Panc1 (cell line): Measurements from ENCODE around the gene KPNB1. TPM values are rescaled to one million over a fixed set of nuclear protein-coding genes. Genes with fewer than 3 reads are reported as not detected.

ENCODE experiments used
- ATAC-seq: fragments of 200-7000 bp; cut with Tn5 transposase; 2 replicates; pipeline ENCODE4 v1.9.1; 2020; ENCODE audit warnings: mild to moderate bottlenecking, moderate library complexity
- Bru-seq: library from RNA; stranded (reverse); fragments of 400-500 nt; gene quantifications from one replicate; lab custom pipeline; 2021; lab: Mats Ljungman, UMichigan
- BruChase-seq, 2 experiments: library from RNA; stranded (reverse); fragments of 400-500 nt; gene quantifications; one replicate each; lab custom pipeline; 2021; lab: Mats Ljungman, UMichigan
- BruUV-seq: library from RNA; stranded (reverse); fragments of 400-500 nt; replicated peaks from 2 replicates; lab custom pipeline; 2021; lab: Mats Ljungman, UMichigan
- CTCF ChIA-PET: fragments of 300-600 bp; sonication (Branson Sonifier 250); formaldehyde crosslinking; loops from one replicate; lab custom pipeline; 2022; ENCODE audit warnings: antibody characterized with exemption; lab: Charles Lee
- POLR2A ChIA-PET: fragments of 300-600 bp; sonication (Branson Sonifier 250); formaldehyde crosslinking; loops from one replicate; lab custom pipeline; 2022; ENCODE audit warnings: antibody characterized with exemption; lab: Charles Lee
- DNase-seq: peaks from one replicate; pipeline ENCODE4 v3.0.0-alpha.2; 2010; ENCODE audit warnings: low read depth, low spot score
- H3K27ac ChIP-seq: 2 replicates; pipeline ENCODE4 v1.5.1; 2011; ENCODE audit warnings: mild to moderate bottlenecking, low read length, inconsistent platforms
- H3K27me3 ChIP-seq: fragments of 200-500 bp; sonication (Bioruptor generic); 2 replicates; pipeline ENCODE4 v1.6.0; 2014; ENCODE audit warnings: low read length, inconsistent platforms; ENCODE audit not compliant: control insufficient read depth, insufficient read depth
- H3K36me3 ChIP-seq: fragments of 200-500 bp; sonication (Bioruptor generic); 2 replicates; pipeline ENCODE4 v1.5.1; 2014; ENCODE audit warnings: inconsistent platforms, mild to moderate bottlenecking, low read length, moderate library complexity; ENCODE audit not compliant: control insufficient read depth, insufficient read depth
- H3K4me1 ChIP-seq: 2 replicates; pipeline ENCODE4 v1.5.1; 2011; ENCODE audit warnings: inconsistent platforms, mild to moderate bottlenecking, low read length, moderate library complexity; ENCODE audit not compliant: control insufficient read depth, insufficient read depth
- H3K4me3 ChIP-seq, 2 experiments: 2 replicates each; pipeline ENCODE4 v1.5.1; 2011 to 2012; ENCODE audit warnings: low read depth in 2 of 2, low read length in 2 of 2, mild to moderate bottlenecking in 2 of 2, inconsistent platforms in 1 of 2, moderate library complexity in 1 of 2
- H3K9me3 ChIP-seq: fragments of 200-500 bp; sonication (Bioruptor generic); 2 replicates; pipeline ENCODE4 v1.5.1; 2014; ENCODE audit warnings: low read depth, mild to moderate bottlenecking, inconsistent platforms, low read length, moderate library complexity; ENCODE audit not compliant: control insufficient read depth, insufficient read depth
- POLR2AphosphoS5 ChIP-seq: IDR thresholded peaks from 2 replicates; pipeline ENCODE4 v1.6.1; 2012; ENCODE audit warnings: mild to moderate bottlenecking, low read depth, low read length, moderate library complexity
- REST ChIP-seq, 2 experiments: IDR thresholded peaks; 2 replicates each; pipeline ENCODE4 v1.6.1; 2011 to 2012; ENCODE audit warnings: low read depth in 2 of 2, control low read depth in 1 of 2, low read length in 1 of 2, mild to moderate bottlenecking in 1 of 2, moderate library complexity in 1 of 2; ENCODE audit not compliant: insufficient read depth in 1 of 2
- SIN3A ChIP-seq: IDR thresholded peaks from 2 replicates; pipeline ENCODE4 v1.6.1; 2012; ENCODE audit warnings: low read depth, mild to moderate bottlenecking, low read length, moderate library complexity, borderline replicate concordance; ENCODE audit not compliant: insufficient read depth
- TCF7L2 ChIP-seq: IDR thresholded peaks from 2 replicates; pipeline ENCODE4 v1.6.1; 2011; ENCODE audit warnings: mild to moderate bottlenecking, low read depth, low read length, inconsistent platforms
- in situ Hi-C: cut with HindIII; loops from 2 replicates; pipeline ENCODE4 v1.10.0; 2016; ENCODE audit warnings: low sequenced_read_pairs, low pct_unique_long_range_greater_than_20kb
- intact Hi-C: fragments of 100-400 bp; cut with micrococcal nuclease; formaldehyde crosslinking; loops from one replicate; pipeline ENCODE4 v1.10.0; 2022; ENCODE audit not compliant: unreplicated experiment
- long read RNA-seq: library from polyadenylated mRNA; unstranded; transcript quantifications from one replicate; pipeline ENCODE4 v2.0.0, GENCODE V29; 2021; ENCODE audit not compliant: unreplicated experiment
- polyA plus RNA-seq: library from polyadenylated mRNA; unstranded; fragments of >200 nt; gene quantifications from one replicate; pipeline ENCODE4 v1.2.1, GENCODE V29; 2012; ENCODE audit warnings: missing spikeins; ENCODE audit not compliant: insufficient read length
- total RNA-seq: library from RNA; stranded (reverse); gene quantifications from one replicate; pipeline ENCODE4 v1.2.1, GENCODE V29; 2021; ENCODE audit not compliant: unreplicated experiment
- TF ChIP-seq, protein P1 (sequence below): fragments of 450-650 bp; IDR thresholded peaks from 2 replicates; pipeline ENCODE4 v1.5.1; 2017; ENCODE audit warnings: mild to moderate bottlenecking

KPNB1 gene
- total RNA-seq (666 TPM), Bru-seq, nascent RNA (percentile 99 among the genes with signal in this experiment), BruChase-seq, experiment 1, labeled RNA remaining after a 2-hour chase (percentile 99 among the genes with signal in this experiment), BruChase-seq, experiment 2, labeled RNA remaining after a 6-hour chase (percentile 100 among the genes with signal in this experiment)
- polyA plus RNA-seq = 250 TPM
- long read RNA-seq, full-length matches to known transcripts = 281 of 419 reads
- long read RNA-seq, partial matches to known transcripts = 59 of 419 reads
- long read RNA-seq, other reads (novel, unspliced or antisense) = 79 of 419 reads

DNA sequence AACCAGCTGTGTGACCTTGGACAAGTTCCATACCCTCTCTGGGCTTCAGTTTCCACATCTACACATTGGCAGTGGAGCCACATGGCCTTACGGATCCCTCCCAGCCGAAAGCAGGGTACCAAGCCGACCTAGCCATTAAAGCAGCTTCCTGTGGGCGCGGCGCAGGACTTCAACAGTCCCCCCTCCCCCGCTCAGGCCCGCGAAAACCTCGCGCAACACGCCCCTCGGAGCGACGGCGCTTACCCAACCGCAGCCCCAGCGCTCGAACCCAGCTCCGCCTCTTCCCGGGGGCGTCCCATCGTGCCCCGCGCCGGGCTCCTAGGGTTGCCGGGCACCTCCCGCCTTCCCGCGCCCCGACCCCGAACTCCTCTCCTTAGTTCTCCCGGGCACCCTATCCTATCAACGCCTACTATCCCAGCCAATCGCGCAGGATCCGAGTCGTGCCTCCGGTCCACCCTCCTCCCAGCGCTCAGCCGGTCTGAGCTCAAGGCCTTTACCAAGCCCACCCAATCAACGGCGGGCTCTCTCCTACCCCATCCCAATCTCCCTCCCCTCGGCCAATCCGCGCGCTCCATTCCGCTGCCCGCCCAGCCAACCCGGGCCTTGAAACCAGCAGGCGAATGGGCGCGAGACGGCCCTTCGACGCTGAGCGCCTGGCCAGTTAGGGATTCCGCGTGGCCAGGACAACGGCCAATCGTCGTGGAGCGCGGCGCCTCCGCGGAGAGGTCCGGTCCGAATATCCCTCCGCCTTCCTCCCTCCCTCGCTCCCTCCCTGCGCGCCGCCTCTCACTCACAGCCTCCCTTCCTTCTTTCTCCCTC is at the start of gene KPNB1:
KPNB1 (plus strand) TSS at position 767 of the 819 bp plus-strand sequence. CDS start 326 bp downstream, outside the sequence.
- Histone ChIP-seq H3K9me3 (no peaks in the 10 kb centered on the region), H3K27me3 (no peaks in the 10 kb centered on the region), H3K4me3 (peak within 1 kb of the TSS; percentile 88 to 96), H3K36me3 (peaks cover 30% of the 10 kb centered on the region), H3K27ac (peak within 1 kb of the TSS; percentile 99), H3K4me1 (peaks cover 37% of the 10 kb centered on the region)
- ChIA-PET CTCF (interaction anchor here (0.5 to 0.8 kb wide), 4 partner anchors 34 to 336 kb away, joined by 3 to 4 read pairs (median 3); no protein-coding TSS in a partner anchor), POLR2A (interaction anchor here (0.5 to 1.1 kb wide), 6 partner anchors 13 to 182 kb away, joined by 3 to 7 read pairs (median 4); partner anchors contain the start of genes LRRC46 and MRPL10)
- TF ChIP-seq SIN3A (peak; percentile 94; the same call in 1 of the 2 replicates), REST (IDR thresholded peaks at IDR 0.05; ENCODE audit: insufficient read depth in 1 of 2, low read depth in 2 of 2, low read length in 1 of 2) (peak in 1 of 2 experiments; percentile 55; a peak in 1 of 4 replicates), POLR2AphosphoS5 (peak; percentile 93), TCF7L2 (no peak)
- peak; percentile 94 for DNase-seq
- peak; percentile 92 for ATAC-seq
- in situ Hi-C loops = no loop called here
- BruUV-seq = no TSS peak
- intact Hi-C loops = no loop called here

DNA sequence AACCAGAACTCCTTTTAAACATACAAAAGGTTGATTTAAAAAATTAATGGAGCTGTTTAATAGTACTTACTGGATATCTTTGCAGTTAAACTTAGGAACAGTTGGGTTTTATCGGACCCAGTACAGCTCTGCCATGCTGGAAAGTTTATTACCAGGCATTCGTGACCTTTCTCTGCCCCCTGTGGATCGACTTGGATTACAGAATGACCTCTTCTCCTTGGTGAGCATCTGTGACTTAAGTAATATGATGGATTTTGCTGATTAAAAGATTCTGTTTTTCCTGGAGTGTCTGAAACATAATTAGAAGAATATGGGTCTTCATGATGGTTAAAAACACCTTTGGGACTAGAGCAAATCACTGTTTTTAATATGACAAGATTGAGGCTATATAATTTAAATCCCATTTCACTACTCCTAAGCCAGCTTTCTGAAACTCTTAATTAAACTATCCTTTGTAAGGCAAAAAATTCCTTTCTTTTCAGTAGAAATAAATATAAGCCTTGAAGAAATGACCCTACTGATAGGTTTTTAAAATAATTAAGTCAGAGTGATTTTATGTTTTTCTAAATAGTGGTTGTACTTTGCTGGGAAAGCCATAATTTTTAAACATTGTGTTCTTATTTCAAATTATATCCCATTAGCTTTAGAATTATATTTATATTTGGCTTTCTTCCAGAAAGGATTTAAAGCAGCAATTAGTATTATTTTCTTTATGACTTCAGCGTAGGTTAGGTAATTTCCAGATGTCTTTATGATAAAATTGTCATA is 45.7 kb upstream of the KPNB1 start:
- BruUV-seq = no TSS peak
- H3K36me3 ChIP-seq = peaks cover 42% of the 10 kb centered on the region
- ATAC-seq (no peak; the same call in 1 of the 2 replicates), DNase-seq (no peak)
- H3K27me3 ChIP-seq = no peaks in the 10 kb centered on the region
- no peak for TF ChIP-seq REST (IDR thresholded peaks at IDR 0.05; ENCODE audit: insufficient read depth in 1 of 2, low read depth in 2 of 2, low read length in 1 of 2)
- TF ChIP-seq SIN3A = no peak
- no peak for TF ChIP-seq TCF7L2
- TF ChIP-seq, protein P1, sequence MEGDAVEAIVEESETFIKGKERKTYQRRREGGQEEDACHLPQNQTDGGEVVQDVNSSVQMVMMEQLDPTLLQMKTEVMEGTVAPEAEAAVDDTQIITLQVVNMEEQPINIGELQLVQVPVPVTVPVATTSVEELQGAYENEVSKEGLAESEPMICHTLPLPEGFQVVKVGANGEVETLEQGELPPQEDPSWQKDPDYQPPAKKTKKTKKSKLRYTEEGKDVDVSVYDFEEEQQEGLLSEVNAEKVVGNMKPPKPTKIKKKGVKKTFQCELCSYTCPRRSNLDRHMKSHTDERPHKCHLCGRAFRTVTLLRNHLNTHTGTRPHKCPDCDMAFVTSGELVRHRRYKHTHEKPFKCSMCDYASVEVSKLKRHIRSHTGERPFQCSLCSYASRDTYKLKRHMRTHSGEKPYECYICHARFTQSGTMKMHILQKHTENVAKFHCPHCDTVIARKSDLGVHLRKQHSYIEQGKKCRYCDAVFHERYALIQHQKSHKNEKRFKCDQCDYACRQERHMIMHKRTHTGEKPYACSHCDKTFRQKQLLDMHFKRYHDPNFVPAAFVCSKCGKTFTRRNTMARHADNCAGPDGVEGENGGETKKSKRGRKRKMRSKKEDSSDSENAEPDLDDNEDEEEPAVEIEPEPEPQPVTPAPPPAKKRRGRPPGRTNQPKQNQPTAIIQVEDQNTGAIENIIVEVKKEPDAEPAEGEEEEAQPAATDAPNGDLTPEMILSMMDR = no peak
- no peak for TF ChIP-seq POLR2AphosphoS5
- no peak overlapping the region for H3K27ac ChIP-seq
- intact Hi-C loops = no loop called here
- in situ Hi-C loops = no loop called here
- no peaks in the 10 kb centered on the region for H3K4me1 ChIP-seq
- H3K4me3 ChIP-seq = no peak overlapping the region
- ChIA-PET POLR2A (interaction anchor here (0.7 kb wide), 1 partner anchor 661 kb away, joined by 3 read pairs; no protein-coding TSS in a partner anchor), CTCF (no interaction called here)
- H3K9me3 ChIP-seq = no peaks in the 10 kb centered on the region
